Choroid plexus epithelial cell (primary cell): ENCODE data around the gene ABCC9.

ENCODE experiments used
- DNase-seq: peaks from one replicate; pipeline ENCODE4 v3.0.0-alpha.2; 2010; ENCODE audit warnings: low read depth
- H3K4me3 ChIP-seq: 2 replicates; pipeline ENCODE4 v1.5.1; 2011; ENCODE audit warnings: low read depth, mild to moderate bottlenecking, control low read depth, low read length, moderate library complexity
- CTCF ChIP-seq: conservative IDR thresholded peaks from 2 replicates; pipeline ENCODE4 v1.5.1; 2011; ENCODE audit warnings: low read depth, mild to moderate bottlenecking, control low read depth, inconsistent platforms, low read length, moderate library complexity

The ABCC9 gene

GRCh38 chr12:21825886-21826617, 115.2 kb downstream of the ABCC9 start:
- no peak for DNase-seq
- no peak for TF ChIP-seq CTCF
- H3K4me3 ChIP-seq: no peak overlapping the region

- no peak for DNase-seq
- TF ChIP-seq CTCF: no peak
- no peak overlapping the region for H3K4me3 ChIP-seq
Observed at GRCh38 chr12:21823581-21823980, 117.6 kb downstream of the ABCC9 start.

- TF ChIP-seq CTCF: no peak
- DNase-seq: no peak
- no peak overlapping the region for H3K4me3 ChIP-seq
Observed at GRCh38 chr12:21819678-21820077, 121.5 kb downstream of the ABCC9 start.

GRCh38 chr12:21819236-21819635, 122.0 kb downstream of the ABCC9 start:
- no peak overlapping the region for H3K4me3 ChIP-seq
- peak; percentile 75 for DNase-seq

GRCh38 chr12:21818627-21819026, 122.6 kb downstream of the ABCC9 start:
- TF ChIP-seq CTCF: no peak
- peak; percentile 78 for DNase-seq

More at GRCh38 chr12:21819236-21819635, 122.0 kb downstream of the ABCC9 start:
- TF ChIP-seq CTCF: no peak

GRCh38 chr12:21815306-21816062, 125.7 kb downstream of the ABCC9 start:
- DNase-seq: peak; percentile 17
- TF ChIP-seq CTCF: no peak
- no peak overlapping the region for H3K4me3 ChIP-seq

More at GRCh38 chr12:21818627-21819026, 122.6 kb downstream of the ABCC9 start:
- H3K4me3 ChIP-seq: no peak overlapping the region
